GM19035 (cell line): Measurements from ENCODE around the gene SIRPA.

Source experiments
- ATAC-seq: cut with Tn5 transposase; IDR thresholded peaks from one replicate; pipeline ENCODE4 v1.9.1; 2021; ENCODE audit not compliant: unreplicated experiment

Gene SIRPA

GRCh38 chr20:1894951-1895673 is at the start of gene SIRPA:
Gene SIRPA (plus strand): TSS chr20:1895407. CDS start chr20:1895448, 41 bp downstream.
- ATAC-seq: no peak

- no peak for ATAC-seq
These were observed 49.5 kb upstream of the SIRPA start for GRCh38 chr20:1845701-1846100.

DNA sequence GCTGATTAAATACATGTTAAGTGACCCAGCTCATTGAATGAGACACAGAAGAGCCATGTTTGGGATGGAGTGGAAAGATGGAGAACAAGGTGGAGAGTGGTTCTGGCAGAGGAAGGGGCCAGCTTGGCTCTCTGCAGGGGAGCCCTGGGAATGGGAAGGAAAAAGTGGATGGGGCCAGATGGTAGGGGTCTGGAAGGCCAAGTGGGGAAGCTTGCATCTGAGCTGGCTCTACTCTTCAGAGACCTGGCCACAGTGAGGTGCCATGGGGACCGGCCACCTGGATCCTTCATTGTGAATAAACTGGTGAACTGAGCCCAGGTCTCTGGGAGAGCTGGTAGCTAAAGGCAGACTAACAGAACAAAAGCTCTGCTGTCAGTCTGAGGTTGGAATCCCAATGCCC is 48.9 kb upstream of the SIRPA start:
- ATAC-seq: no peak

- ATAC-seq: no peak
These were observed 48.3 kb upstream of the SIRPA start for GRCh38 chr20:1846876-1847275.

DNA sequence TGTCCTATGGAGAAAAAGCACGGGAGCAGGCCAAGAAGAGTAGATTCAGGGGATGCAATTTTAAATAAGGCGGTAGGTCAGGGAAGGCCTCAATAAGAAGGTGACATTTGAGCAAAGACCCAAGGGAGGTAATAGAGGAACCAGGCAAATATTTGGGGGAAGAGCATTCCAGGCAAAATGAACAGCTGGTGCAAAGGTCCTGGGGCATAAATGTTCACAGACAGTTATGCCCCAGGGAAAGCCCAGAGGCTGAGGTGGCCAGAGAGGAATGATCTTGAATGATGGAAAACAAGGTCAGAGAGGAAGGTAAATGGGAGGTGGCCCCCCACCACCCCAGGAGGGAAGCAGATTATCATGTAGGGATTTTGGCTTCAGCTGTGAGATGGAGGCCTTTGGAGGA is 47.4 kb upstream of the SIRPA start:
- no peak for ATAC-seq

DNA sequence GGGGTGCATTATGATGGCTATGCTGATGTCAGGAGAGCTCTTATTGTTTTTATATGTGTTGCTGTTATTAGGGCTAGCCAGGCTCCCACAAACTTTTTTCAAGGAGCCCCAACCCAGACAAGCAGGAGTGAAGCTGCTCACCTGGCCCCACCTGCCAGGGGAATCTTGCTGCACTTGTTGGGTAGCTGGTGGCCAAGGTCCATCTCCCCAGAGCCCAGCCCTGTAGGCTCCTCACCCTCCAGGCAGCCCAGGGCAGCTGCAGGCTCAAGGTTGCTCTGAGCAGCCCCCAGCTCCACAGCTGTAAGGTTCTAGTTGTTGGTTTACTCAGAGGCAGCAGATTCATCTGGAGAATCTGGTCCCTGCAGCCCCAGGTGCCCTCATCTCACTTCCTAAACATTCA is 46.8 kb upstream of the SIRPA start:
- ATAC-seq: no peak

- ATAC-seq: no peak
These were observed 43.8 kb upstream of the SIRPA start for GRCh38 chr20:1851396-1851795.

DNA sequence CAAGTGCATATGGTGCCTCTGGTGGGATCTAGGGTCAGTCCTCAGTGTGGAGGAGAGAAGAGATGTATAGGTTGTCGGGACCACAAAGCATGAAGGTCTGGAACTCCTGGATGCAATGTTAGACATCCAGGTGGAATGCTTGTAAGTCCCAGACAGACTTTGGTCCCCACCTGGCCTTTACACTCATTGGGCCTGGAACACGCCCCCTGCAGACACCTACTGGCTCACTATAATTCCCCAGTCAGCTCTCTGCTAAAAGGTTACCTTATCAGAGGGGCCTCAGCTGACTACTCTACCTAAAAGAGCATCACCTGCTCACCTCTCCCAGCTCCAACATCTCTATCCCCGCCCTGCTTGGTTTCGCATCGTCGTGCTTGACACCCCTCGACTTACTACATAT is 41.7 kb upstream of the SIRPA start:
- no peak for ATAC-seq

DNA sequence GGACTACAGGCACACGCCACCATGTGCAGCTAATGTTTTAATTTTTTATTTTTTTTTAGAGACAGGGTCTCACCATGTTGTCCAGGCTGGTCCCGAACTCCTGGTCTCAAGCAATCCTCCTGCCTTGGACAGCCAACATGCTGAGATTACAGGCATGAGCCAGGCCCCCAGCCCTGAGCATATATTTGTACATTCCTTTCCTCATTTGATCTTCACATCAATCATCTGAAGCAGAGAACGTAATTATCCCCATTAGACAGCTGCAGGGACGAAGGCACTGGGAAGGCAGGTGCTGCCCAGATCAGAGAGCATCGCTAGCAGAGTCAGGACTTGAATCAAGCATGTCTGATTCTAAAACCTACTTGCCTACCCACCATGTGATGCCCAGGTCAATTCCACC is 41.0 kb upstream of the SIRPA start:
- ATAC-seq: no peak

- ATAC-seq: no peak
These were observed 40.1 kb upstream of the SIRPA start for GRCh38 chr20:1855109-1855508.

GRCh38 chr20:1855690-1856089 is 39.5 kb upstream of the SIRPA start:
- no peak for ATAC-seq

GRCh38 chr20:1856424-1856823 is 38.8 kb upstream of the SIRPA start:
- ATAC-seq: no peak

DNA sequence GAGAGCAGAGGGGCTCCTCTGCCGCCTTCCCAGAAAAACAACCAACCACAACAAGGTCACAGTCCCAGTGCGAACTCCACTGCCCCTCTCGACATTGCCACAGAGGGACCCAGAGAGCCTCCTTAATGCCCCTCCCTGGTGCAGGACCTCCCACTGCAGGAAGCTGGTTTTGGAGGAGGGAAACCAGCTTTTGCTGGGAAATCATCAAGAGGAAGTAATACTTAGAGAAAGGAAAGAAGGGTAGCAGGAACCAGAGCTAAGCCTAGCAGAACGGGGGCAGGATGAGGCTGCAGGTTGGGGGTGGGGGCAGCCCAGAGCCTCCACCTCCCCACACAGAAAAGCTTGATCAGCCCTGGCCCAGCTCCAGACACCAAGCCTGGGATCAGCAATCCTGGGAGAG is 37.7 kb upstream of the SIRPA start:
- ATAC-seq: no peak

DNA sequence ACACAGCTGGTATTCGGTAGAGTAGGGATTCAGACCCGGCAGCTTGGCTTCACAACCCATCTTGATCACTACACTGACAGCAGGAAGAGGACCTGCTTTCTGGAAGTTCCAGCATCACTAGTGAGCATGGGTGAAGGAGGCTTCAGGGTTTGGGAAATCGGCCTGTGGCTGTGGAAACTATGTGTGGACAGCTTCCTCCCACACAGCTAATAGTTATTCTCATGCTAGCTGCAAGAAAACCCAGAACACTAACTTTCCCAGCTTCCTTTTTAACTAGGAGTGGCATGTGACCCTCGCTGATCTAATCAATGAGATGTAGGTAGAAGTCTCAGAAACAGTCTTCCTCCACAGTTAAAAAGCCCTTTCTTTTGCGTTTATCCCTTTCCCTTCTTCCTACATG is 36.3 kb upstream of the SIRPA start:
- no peak for ATAC-seq

DNA sequence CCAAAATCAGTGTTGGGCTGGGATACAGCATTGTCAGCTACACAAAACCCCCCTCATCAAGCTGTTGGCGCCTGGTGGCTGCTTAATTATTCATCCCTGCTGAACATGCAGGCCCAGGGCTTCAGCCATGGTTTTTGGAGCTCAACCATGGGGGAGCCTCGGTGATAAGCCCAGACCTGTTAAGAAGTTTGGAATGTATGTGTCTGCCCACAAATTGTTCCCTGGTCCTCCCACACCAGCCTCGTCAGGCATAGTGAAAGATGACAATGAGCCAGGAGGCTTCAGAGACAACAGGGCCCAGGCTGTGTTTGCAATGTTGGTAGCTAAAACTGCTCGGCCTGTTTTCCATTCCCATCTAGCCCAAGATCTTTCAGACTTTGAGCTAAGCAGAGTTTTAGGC is 34.8 kb upstream of the SIRPA start:
- ATAC-seq: no peak

GRCh38 chr20:1861347-1861976 is 33.7 kb upstream of the SIRPA start:
- no peak for ATAC-seq

- no peak for ATAC-seq
These were observed 33.1 kb upstream of the SIRPA start for GRCh38 chr20:1861996-1862662.

DNA sequence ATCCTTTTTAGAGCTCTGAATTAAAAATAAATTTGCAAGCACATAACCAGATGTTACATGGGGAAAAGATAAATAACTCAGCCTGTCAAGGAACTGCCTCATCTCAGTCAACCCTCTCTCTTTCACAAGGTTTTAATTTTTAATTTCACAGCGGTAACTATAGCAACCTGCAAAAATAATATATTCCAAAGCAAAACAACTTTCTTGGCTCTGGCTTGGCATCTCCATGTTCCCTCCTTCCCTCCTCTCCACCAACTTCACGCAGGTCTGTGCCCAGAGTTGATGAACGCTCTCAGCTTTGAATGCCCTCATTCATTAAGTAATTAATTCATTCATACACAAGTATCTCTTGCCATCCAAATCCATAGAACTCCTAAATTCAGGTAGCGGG is 32.5 kb upstream of the SIRPA start:
- ATAC-seq: no peak

DNA sequence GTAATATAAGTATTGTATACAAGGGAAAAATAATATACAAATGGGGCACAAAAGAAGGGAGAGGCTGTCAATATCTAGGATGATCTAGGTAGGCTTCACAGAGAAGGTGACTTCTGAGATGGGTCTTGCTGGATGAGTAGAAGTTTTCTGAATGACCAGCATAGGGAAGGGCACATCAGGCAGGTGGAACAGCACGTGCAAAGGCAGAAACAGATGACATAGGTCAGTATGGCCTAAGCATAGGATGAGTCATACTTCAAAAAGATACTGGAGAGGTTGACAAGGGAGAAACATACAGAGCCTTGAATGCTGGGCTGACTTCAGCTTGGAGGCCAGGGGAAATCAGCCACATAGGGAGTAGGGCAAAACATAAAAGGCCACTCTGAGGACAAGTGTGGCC is 31.9 kb upstream of the SIRPA start:
- ATAC-seq: no peak

DNA sequence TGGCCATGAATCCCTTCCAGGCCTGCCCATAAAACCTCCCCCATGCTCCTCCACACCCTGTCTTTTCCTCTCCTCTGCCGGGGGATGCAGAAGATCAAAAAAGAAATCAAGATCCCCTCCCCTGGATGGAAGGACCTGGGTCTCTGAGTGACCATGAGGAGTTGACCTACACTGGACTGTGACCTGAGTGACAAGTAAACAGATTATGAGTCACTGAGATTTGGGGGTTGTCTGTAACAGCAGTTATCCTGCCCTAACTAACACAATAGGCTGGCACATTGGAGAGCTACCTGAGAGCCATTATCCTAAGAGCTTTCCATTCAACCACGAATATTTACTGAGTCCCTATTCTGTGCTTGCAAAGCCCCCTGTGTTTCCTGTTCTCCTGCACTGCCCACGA is 28.4 kb upstream of the SIRPA start:
- no peak for ATAC-seq

DNA sequence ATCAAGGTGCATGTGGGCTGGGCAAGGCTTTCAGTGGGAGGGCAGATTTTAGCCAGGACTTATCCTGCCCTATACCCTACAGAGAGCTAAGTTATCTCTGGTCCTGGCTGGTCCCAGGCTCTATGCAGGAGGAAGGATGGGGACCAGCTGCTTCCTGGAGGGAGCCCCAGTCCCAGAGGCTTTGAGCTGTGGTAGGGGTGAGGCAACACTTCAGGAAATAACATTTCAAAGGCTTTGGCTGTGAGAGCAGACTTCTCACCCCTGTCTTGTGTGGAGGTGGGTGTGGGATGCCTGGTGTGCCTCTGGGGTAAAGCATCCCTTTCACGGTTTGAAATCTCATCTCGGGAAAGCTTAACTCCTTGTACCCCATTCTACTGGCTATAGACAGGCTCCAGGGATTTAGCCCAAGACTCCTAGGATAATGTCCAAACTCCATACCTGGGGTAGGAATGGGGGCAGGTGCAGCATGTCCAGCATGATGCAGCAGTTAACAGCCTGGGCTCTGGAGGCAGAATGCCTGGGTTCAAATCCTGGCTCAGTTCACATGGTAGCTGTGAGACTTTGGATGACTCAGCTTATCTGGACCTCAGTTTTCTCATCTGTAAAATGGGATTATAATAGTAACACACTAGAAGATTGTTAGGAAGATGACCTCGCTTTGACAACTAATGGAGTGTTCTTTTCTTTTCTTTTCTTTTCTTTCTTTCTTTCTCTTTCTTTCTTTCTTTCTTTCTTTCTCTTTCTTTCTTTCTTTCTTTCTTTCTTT is 27.5 kb upstream of the SIRPA start:
- ATAC-seq: no peak

- ATAC-seq: no peak
These were observed 26.4 kb upstream of the SIRPA start for GRCh38 chr20:1868856-1869255.
